ENCODE results near the gene ARID1B. TPM values are rescaled to one million over a fixed set of nuclear protein-coding genes. Genes with fewer than 3 reads are reported as not detected.
A peak's percentile ranks its signal among the peaks of the same experiment; 100 is the strongest.

ARID1B gene
- total and polyA plus RNA-seq, 2 donors (not counting 1 experiment from before 2014, with no cell fraction given), result 47.2 to 280 TPM

GRCh38 chr6:157063176-157063905, 286.2 kb downstream of the ARID1B start:
- WGBS (ENCODE audit: insufficient coverage), result no CpG with 5 or more reads among the region's 2 CpGs
- intact Hi-C loops (cut with micrococcal nuclease), result no loop called here
- DNase-seq, result no peak
- Histone ChIP-seq H2AFZ (ENCODE audit: insufficient read depth, low read depth, low read length, poor library complexity, severe bottlenecking) (no peak overlapping the region), H3K4me2 (replicated peaks; ENCODE audit: low read depth, low read length, poor library complexity, severe bottlenecking) (no peak overlapping the region), H3K9me3 (ENCODE audit: control extremely low read depth in 1 of 3, control insufficient read depth in 2 of 3, insufficient read depth in 1 of 3, low read length in 2 of 3) (peaks cover 0 to 3% (median 0%) of the 10 kb centered on the region in 3 donors), H3K4me1 (ENCODE audit: control insufficient read depth in 2 of 2, insufficient read depth in 2 of 2, low read length in 2 of 2) (peaks cover 31% of the 10 kb centered on the region in 2 donors), H3K27me3 (replicated peaks in 1 of 4; ENCODE audit: control extremely low read depth in 1 of 4, control insufficient read depth in 3 of 4, insufficient read depth in 4 of 4, low read length in 3 of 4) (no peaks in the 10 kb centered on the region), H3K27ac (ENCODE audit: low read length in 2 of 2) (no peak overlapping the region), H3K4me3 (ENCODE audit: control extremely low read depth in 1 of 5, extremely low read depth in 1 of 5, insufficient read depth in 1 of 5, low read depth in 2 of 5, low read length in 4 of 5) (no peak overlapping the region), H3K9ac (ENCODE audit: low read length) (no peak overlapping the region), H4K20me1 (ENCODE audit: control insufficient read depth, insufficient read depth, low read length, poor library complexity, severe bottlenecking) (peaks cover 21% of the 10 kb centered on the region), H3K36me3 (replicated peaks in 1 of 2; ENCODE audit: control extremely low read depth in 1 of 2, control insufficient read depth in 1 of 2, extremely low read depth in 1 of 2, insufficient read depth in 2 of 2, low read length in 1 of 2) (peaks cover 0 to 10% of the 10 kb centered on the region in 2 experiments), H3K79me2 (ENCODE audit: control insufficient read depth, insufficient read depth, low read length) (peaks cover 91% of the 10 kb centered on the region)
- Mint-ChIP-seq H3K27me3 (no peaks in the 10 kb centered on the region), H3K27ac (no peak overlapping the region), H3K4me3 (no peak overlapping the region), H3K9me3 (ENCODE audit: insufficient read depth) (no peaks in the 10 kb centered on the region), H3K4me1 (peaks cover 63% of the 10 kb centered on the region)
- ChIA-PET CTCF (no interaction called here), POLR2A (interaction anchor here (0.6 kb wide), 1 partner anchor 40 kb away, joined by 10 read pairs; no protein-coding TSS in a partner anchor)
- ATAC-seq (ENCODE audit: low read depth), result no peak
- TF ChIP-seq EZH2 (IDR thresholded peaks at IDR 0.05; ENCODE audit: borderline replicate concordance, insufficient read depth, low read depth, low read length, poor library complexity, severe bottlenecking), result no peak
- TF ChIP-seq, protein P1, sequence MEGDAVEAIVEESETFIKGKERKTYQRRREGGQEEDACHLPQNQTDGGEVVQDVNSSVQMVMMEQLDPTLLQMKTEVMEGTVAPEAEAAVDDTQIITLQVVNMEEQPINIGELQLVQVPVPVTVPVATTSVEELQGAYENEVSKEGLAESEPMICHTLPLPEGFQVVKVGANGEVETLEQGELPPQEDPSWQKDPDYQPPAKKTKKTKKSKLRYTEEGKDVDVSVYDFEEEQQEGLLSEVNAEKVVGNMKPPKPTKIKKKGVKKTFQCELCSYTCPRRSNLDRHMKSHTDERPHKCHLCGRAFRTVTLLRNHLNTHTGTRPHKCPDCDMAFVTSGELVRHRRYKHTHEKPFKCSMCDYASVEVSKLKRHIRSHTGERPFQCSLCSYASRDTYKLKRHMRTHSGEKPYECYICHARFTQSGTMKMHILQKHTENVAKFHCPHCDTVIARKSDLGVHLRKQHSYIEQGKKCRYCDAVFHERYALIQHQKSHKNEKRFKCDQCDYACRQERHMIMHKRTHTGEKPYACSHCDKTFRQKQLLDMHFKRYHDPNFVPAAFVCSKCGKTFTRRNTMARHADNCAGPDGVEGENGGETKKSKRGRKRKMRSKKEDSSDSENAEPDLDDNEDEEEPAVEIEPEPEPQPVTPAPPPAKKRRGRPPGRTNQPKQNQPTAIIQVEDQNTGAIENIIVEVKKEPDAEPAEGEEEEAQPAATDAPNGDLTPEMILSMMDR (IDR thresholded peaks at IDR 0.05), result no peak

DNA sequence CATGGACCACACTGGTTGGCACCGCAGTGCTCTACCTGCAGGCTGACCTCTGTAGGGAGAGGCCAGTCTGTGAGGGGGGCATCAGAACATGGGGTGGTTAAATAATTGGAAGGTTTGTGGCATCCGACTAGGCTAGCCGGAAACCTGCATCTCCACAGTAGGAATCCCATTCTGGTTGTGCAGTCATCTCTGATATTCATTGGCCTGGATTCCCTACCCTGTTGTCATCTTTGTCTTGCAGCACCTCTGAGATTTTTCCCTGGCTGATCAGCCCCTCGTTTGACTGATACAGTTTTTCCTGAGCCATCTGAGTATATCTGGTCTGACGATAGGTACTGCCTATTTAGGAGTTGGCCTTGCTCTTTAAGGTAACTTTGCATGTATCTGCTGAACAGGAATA, 286.7 kb downstream of the ARID1B start:
- no peak overlapping the region for H2AFZ ChIP-seq (ENCODE audit: insufficient read depth, low read depth, low read length, poor library complexity, severe bottlenecking)
- 100% methylated on average over 3 of the region's 5 CpGs for WGBS (ENCODE audit: insufficient coverage)
- H3K4me3 ChIP-seq (ENCODE audit: control extremely low read depth in 1 of 5, extremely low read depth in 1 of 5, insufficient read depth in 1 of 5, low read depth in 2 of 5, low read length in 4 of 5), result no peak overlapping the region
- H3K27ac ChIP-seq (ENCODE audit: low read length in 2 of 2), result no peak overlapping the region
- CTCF ChIA-PET, result no interaction called here
- H3K36me3 ChIP-seq (replicated peaks in 1 of 2; ENCODE audit: control extremely low read depth in 1 of 2, control insufficient read depth in 1 of 2, extremely low read depth in 1 of 2, insufficient read depth in 2 of 2, low read length in 1 of 2), result peaks cover 0 to 10% of the 10 kb centered on the region in 2 experiments
- DNase-seq, result no peak
- intact Hi-C loops (cut with micrococcal nuclease), result no loop called here
- ATAC-seq (ENCODE audit: low read depth), result no peak
- H4K20me1 ChIP-seq (ENCODE audit: control insufficient read depth, insufficient read depth, low read length, poor library complexity, severe bottlenecking), result peaks cover 17% of the 10 kb centered on the region
- H3K4me2 ChIP-seq (replicated peaks; ENCODE audit: low read depth, low read length, poor library complexity, severe bottlenecking), result no peak overlapping the region
- peaks cover 36% of the 10 kb centered on the region in 2 donors for H3K4me1 ChIP-seq (ENCODE audit: control insufficient read depth in 2 of 2, insufficient read depth in 2 of 2, low read length in 2 of 2)
- H3K9me3 Mint-ChIP-seq (ENCODE audit: insufficient read depth), result no peaks in the 10 kb centered on the region
- peaks cover 91% of the 10 kb centered on the region for H3K79me2 ChIP-seq (ENCODE audit: control insufficient read depth, insufficient read depth, low read length)
- TF ChIP-seq, protein P1 (IDR thresholded peaks at IDR 0.05), result no peak
- no peak for TF ChIP-seq EZH2 (IDR thresholded peaks at IDR 0.05; ENCODE audit: borderline replicate concordance, insufficient read depth, low read depth, low read length, poor library complexity, severe bottlenecking)
- no peaks in the 10 kb centered on the region for H3K9me3 ChIP-seq (ENCODE audit: control extremely low read depth in 1 of 3, control insufficient read depth in 2 of 3, insufficient read depth in 1 of 3, low read length in 2 of 3)
- H3K4me3 Mint-ChIP-seq, result no peak overlapping the region
- H3K27me3 Mint-ChIP-seq, result no peaks in the 10 kb centered on the region
- peaks cover 64% of the 10 kb centered on the region for H3K4me1 Mint-ChIP-seq
- peak overlapping the region; percentile 32 for H3K27ac Mint-ChIP-seq
- no peak overlapping the region for H3K9ac ChIP-seq (ENCODE audit: low read length)
- POLR2A ChIA-PET, result no interaction called here
- H3K27me3 ChIP-seq (replicated peaks in 1 of 4; ENCODE audit: control extremely low read depth in 1 of 4, control insufficient read depth in 3 of 4, insufficient read depth in 4 of 4, low read length in 3 of 4), result no peaks in the 10 kb centered on the region
